ENCODE data around the gene HOXA9. TPM values are rescaled to one million over a fixed set of nuclear protein-coding genes. Genes with fewer than 3 reads are reported as not detected.

Gene HOXA9
- polyA plus RNA-seq, 6 donors from 2014 or later: not detected

DNA sequence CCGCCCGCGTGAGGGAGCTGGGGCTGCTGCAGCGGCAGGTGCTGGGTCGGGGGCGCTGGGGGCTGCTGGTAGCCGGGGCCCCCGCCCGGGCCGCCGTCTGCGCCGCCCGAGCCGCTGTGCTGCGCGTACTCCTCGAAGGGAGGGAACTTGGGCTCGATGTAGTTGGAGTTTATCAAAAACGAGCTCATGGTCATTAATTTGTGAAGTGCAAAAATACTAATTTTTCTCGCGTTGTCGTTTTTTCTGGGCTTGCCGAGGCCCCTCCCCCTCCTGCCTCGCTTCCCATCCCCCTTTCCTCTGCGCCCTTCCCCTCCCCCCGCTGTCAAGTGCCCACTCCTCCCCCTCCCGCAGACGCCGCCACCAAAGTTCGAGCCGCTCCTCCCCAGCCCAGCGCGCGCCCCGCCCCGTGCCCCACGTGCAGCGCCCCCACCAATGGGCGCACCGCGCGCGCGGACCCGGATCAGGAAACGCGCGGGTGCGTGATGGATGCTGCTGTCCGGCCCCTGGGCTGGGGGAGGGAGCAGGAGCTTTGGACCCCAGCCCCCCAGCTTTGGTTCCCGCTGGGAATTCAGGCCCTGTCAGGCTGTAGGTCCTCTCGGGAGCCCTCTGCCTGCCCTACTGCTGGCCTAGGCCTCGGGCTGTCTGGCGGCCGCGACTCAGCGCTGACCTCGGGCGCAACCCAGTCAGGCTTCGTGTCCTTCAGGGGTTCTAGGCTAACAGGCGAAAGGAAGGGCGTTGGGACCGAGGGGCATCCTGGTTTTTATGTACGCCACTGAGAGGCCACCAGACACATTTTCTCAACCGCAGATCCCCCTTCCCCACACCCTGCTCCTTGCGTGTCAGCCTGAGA is 34.6 kb downstream of the HOXA9 start, which contains the start of gene HOXA4:
Gene HOXA4, minus strand, starts transcription at position 218 of the 850 bp plus-strand sequence. Its CDS starts 24 bp downstream, at position 194.
- H3K9me3 Mint-ChIP-seq: peaks cover 0 to 3% (median 0%) of the 10 kb centered on the region in 7 donors
- ATAC-seq (ENCODE audit: low read depth in 2 of 2): peak; percentile 90 to 95
- no peak within 1 kb of the TSS for H3K27ac Mint-ChIP-seq
- peak within 1 kb of the TSS; percentile 54 to 91 (median 78) for H3K4me3 Mint-ChIP-seq
- H3K4me1 Mint-ChIP-seq: no peaks in the 10 kb centered on the region
- H3K36me3 Mint-ChIP-seq: no peaks in the 10 kb centered on the region
- DNase-seq: peak; percentile 53
- H3K27me3 Mint-ChIP-seq: peaks cover 37 to 81% (median 78%) of the 10 kb centered on the region in 3 donors

- peak; percentile 20 to 24 for ATAC-seq (ENCODE audit: low read depth in 2 of 2)
- Mint-ChIP-seq H3K27ac (no peak overlapping the region), H3K36me3 (no peaks in the 10 kb centered on the region), H3K4me1 (no peaks in the 10 kb centered on the region), H3K27me3 (peaks cover 36 to 81% (median 79%) of the 10 kb centered on the region in 3 donors), H3K4me3 (peak overlapping the region in 6 of 8 donors; percentile 50 to 85 (median 64)), H3K9me3 (peaks cover 0 to 3% (median 0%) of the 10 kb centered on the region in 7 donors)
- DNase-seq: no peak
Observed at GRCh38 chr7:27129729-27130539, 35.4 kb downstream of the HOXA9 start.

DNA sequence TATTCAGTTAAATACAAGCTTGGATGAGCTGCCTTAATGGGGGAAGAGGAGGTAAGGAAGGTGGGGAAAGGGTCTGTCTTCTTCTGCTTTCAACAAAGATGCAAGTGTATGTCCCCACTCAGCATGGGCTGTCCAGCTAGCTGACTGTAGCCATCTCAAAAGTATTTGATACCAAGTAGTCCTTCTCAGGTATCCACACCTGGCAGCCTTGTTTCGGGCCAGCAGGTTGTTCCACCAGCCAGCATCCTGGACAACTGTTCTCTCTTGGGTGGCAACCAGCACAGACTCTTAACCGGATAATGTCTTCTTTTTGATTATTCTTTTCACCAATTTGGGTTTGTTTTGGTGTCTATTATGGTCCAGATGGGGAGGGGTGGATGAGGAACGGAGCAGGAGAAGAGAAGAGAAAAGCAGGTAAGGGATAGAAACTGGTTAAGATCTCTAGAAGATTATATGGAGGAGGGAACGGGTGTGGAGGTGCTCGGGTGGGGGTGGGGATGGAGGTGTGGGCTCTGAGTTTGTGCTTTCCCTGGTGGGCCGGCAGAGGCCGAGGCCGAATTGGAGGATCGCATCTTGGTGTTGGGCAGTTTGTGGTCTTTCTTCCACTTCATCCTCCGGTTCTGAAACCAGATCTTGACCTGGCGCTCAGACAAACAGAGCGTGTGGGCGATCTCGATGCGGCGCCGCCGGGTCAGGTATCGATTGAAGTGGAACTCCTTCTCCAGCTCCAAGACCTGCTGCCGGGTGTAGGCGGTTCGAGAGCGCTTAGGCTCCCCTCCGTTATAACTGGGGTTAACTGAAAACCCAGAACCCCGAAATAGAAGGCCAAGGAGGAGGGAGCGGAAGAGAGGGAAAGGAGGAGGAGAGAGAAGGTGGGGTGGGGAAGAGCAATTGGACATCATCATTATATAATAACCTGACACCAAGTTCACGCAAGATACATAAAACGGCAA is 36.3 kb downstream of the HOXA9 start:
- peaks cover 29 to 81% (median 79%) of the 10 kb centered on the region in 3 donors for H3K27me3 Mint-ChIP-seq

DNA sequence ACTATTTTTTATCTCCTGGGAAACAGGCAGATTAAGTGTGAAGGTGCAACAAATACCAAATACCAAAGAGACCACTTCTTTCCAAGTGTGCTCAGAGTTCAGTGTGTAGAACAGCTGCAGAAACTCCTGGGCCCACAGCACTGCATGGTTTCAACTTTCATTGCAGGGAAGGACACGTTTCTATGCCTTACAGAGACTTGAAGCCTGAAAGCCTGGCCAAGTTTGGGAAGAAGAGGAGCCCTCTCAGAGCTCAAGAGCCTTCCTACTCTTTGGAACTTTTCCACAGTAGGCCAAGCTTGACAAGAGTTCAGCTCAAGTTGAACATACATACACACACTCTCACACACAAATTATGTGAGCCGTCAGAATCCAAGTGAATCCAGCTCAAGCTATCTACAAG is 37.3 kb downstream of the HOXA9 start:
- H3K27ac Mint-ChIP-seq: no peak overlapping the region
- peaks cover 21 to 78% (median 77%) of the 10 kb centered on the region in 3 donors for H3K27me3 Mint-ChIP-seq
- H3K4me3 Mint-ChIP-seq: peak overlapping the region in 1 of 8 donors; percentile 63
- ATAC-seq (ENCODE audit: low read depth in 2 of 2) (no peak), DNase-seq (no peak)
- no peaks in the 10 kb centered on the region for H3K36me3 Mint-ChIP-seq
- H3K9me3 Mint-ChIP-seq: peaks cover 0 to 3% (median 0%) of the 10 kb centered on the region in 7 donors
- no peaks in the 10 kb centered on the region for H3K4me1 Mint-ChIP-seq

More for the DNA sequence above, 36.3 kb downstream of the HOXA9 start:
- Mint-ChIP-seq H3K36me3 (no peaks in the 10 kb centered on the region), H3K27ac (no peak overlapping the region), H3K9me3 (peaks cover 0 to 3% (median 0%) of the 10 kb centered on the region in 7 donors), H3K4me1 (no peaks in the 10 kb centered on the region), H3K4me3 (peak overlapping the region in 6 of 8 donors; percentile 23 to 85 (median 66))
- DNase-seq (no peak), ATAC-seq (ENCODE audit: low read depth in 2 of 2) (no peak)

DNA sequence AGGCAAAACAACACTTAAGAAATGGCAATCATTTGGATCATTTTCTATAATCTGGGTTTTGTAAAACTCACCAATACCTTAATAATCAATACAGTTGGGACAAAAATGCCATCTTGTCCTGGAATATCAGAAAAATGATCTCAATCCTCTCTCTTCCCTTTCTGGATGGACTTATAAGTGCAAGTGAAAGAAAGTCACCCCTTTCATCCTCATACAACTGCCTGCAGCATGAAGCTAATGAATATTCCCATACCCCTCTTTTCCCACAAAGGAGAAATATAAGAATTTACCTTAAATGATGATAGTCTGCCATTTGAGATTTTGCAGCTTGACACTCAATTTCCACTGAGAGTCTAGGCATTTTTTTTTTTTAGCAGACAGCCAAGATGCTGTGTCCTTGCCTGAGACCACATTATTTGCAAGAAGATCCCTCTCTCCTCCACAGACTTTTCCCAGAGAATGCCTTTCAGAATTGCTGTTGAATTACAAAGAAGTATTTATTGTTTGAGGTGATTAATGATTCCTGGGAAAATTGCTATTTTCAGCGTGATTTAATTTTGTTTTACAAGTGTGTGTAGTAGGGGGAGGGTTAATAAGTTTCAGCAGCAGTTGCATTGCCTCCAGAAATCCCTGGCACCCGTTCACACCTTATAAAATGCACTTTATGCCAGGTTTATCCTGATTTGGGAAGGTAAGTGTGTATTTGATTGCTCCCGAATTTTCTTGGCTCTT is 38.6 kb downstream of the HOXA9 start:
- no peak overlapping the region for H3K27ac Mint-ChIP-seq
- peaks cover 19 to 69% (median 65%) of the 10 kb centered on the region in 3 donors for H3K27me3 Mint-ChIP-seq
- ATAC-seq (ENCODE audit: low read depth in 2 of 2) (no peak), DNase-seq (no peak)
- peaks cover 0 to 3% (median 0%) of the 10 kb centered on the region in 7 donors for H3K9me3 Mint-ChIP-seq
- no peaks in the 10 kb centered on the region for H3K36me3 Mint-ChIP-seq
- H3K4me1 Mint-ChIP-seq: no peaks in the 10 kb centered on the region
- no peak overlapping the region for H3K4me3 Mint-ChIP-seq

GRCh38 chr7:27125986-27126394 is 39.3 kb downstream of the HOXA9 start:
- no peaks in the 10 kb centered on the region for H3K36me3 Mint-ChIP-seq
- no peak overlapping the region for H3K4me3 Mint-ChIP-seq
- no peak for ATAC-seq (ENCODE audit: low read depth in 2 of 2)
- H3K9me3 Mint-ChIP-seq: peaks cover 0 to 3% (median 0%) of the 10 kb centered on the region in 7 donors
- peaks cover 19 to 62% (median 61%) of the 10 kb centered on the region in 3 donors for H3K27me3 Mint-ChIP-seq
- DNase-seq: no peak
- no peak overlapping the region for H3K27ac Mint-ChIP-seq
- no peaks in the 10 kb centered on the region for H3K4me1 Mint-ChIP-seq

DNA sequence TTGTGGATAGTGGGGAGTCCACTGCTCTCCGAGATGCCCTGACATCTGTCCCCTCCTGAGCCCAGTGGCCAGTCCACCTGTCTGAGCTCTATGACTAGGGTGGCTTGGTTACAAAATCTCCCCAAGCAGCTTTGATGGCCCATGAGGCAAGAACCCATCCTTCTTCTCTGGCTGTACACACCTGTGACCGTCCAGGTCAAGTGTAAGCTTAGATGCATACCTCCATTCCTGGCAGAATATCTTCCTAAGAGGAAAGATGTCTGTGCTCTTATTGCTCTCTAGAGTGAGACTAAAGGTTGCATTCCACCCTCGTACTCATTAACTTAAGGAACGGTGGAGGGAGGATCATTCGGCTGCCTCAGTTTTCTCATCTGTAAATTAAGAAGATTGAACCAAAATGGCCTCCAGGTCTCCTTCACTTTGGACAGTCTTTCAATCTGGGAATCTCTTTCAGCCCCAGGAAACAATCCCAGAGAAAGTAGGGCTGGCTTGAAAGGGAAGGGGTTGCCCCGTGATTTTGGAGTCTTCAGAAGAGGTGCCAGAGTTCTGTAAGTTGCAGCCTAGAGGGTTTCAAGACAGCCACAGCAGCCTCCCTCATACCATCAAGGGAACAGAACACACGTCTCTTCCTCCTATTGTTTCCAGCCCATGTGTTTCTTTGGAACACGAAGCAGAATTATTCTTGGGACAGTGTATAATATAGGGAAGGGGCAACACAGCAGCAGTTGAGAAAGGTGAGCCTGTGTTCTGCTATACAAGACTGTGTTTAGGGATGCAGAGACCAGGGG is 40.2 kb downstream of the HOXA9 start:
- no peaks in the 10 kb centered on the region for H3K4me1 Mint-ChIP-seq
- no peak for DNase-seq
- ATAC-seq (ENCODE audit: low read depth in 2 of 2): no peak
- peaks cover 19 to 62% (median 61%) of the 10 kb centered on the region in 3 donors for H3K27me3 Mint-ChIP-seq
- H3K9me3 Mint-ChIP-seq: peaks cover 0 to 3% (median 0%) of the 10 kb centered on the region in 7 donors
- H3K4me3 Mint-ChIP-seq: no peak overlapping the region
- H3K36me3 Mint-ChIP-seq: no peaks in the 10 kb centered on the region
- H3K27ac Mint-ChIP-seq: peak overlapping the region in 1 of 6 donors; percentile 26

- Mint-ChIP-seq H3K36me3 (no peaks in the 10 kb centered on the region), H3K27me3 (peaks cover 19 to 62% (median 60%) of the 10 kb centered on the region in 3 donors), H3K4me1 (no peaks in the 10 kb centered on the region)
Observed at GRCh38 chr7:27124096-27124901, 41.0 kb downstream of the HOXA9 start.

DNA sequence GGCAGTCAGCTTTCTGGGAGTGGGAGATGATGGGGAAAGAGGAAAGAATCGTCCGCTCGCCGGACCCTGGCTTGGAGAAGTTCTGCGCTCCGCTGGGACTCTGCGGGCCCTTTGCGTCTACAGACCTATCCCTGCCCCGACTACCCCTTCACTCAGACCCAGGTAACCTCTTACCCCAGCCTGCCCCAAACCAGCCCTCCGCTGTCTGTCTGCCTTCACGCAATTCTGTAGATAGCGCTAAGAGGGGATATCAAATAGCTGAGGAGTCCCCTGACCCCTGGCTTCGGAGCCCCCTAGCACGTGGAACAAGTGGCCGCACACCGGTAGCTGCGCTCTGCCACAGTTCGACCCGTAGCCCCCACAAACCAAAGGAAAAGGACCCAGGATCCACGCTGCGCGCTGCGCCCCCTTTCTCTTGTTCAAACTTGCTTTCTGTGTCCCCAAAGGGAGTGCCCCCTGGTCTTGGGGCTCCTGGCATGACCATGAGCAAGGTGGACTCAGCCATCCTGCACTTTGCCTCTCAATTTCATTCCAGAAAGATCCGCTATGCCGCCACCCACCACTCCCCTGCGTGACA is 41.8 kb downstream of the HOXA9 start:
- DNase-seq: no peak
- Mint-ChIP-seq H3K9me3 (no peaks in the 10 kb centered on the region), H3K27me3 (peaks cover 13 to 58% (median 52%) of the 10 kb centered on the region in 3 donors), H3K4me3 (no peak overlapping the region), H3K27ac (peak overlapping the region in 1 of 6 donors; percentile 78), H3K4me1 (no peaks in the 10 kb centered on the region), H3K36me3 (no peaks in the 10 kb centered on the region)
- ATAC-seq (ENCODE audit: low read depth in 2 of 2): no peak

More at GRCh38 chr7:27124096-27124901, 41.0 kb downstream of the HOXA9 start:
- ATAC-seq (ENCODE audit: low read depth in 2 of 2): no peak
- no peak overlapping the region for H3K27ac Mint-ChIP-seq
- no peak for DNase-seq
- H3K4me3 Mint-ChIP-seq: no peak overlapping the region
- H3K9me3 Mint-ChIP-seq: peaks cover 0 to 3% (median 0%) of the 10 kb centered on the region in 7 donors

- DNase-seq (no peak), ATAC-seq (ENCODE audit: low read depth in 2 of 2) (no peak)
- H3K4me3 Mint-ChIP-seq: no peak overlapping the region
- no peaks in the 10 kb centered on the region for H3K9me3 Mint-ChIP-seq
- H3K36me3 Mint-ChIP-seq: no peaks in the 10 kb centered on the region
- H3K27me3 Mint-ChIP-seq: peaks cover 9 to 56% (median 49%) of the 10 kb centered on the region in 3 donors
- H3K27ac Mint-ChIP-seq: peak overlapping the region in 1 of 6 donors; percentile 78
- H3K4me1 Mint-ChIP-seq: no peaks in the 10 kb centered on the region
Observed at GRCh38 chr7:27123007-27123476, 42.3 kb downstream of the HOXA9 start.

Data from naive B cell (primary cell).